Right lobe of liver (tissue), 6 donors: ENCODE results near the gene GNPTG. TPM values are rescaled to one million over a fixed set of nuclear protein-coding genes. Genes with fewer than 3 reads are reported as not detected.

Source experiments
- ATAC-seq, 4 donors: fragments of 200-7000 bp; cut with Tn5 transposase; one replicate each; pipeline ENCODE4 v1.9.1; 2020; ENCODE audit warnings: mild to moderate bottlenecking in 4 of 4, moderate library complexity in 4 of 4
- DNase-seq, 3 donors: peaks; one replicate each; pipeline ENCODE4 v3.0.0-alpha.2; 2020
- H3K27ac ChIP-seq, 3 donors: fragments of 200-600 bp; one replicate each; pipeline ENCODE4 v1.8.0; 2022
- H3K27me3 ChIP-seq, 2 donors: fragments of 200-600 bp; one replicate each; pipeline ENCODE4 v1.8.0; 2022
- H3K36me3 ChIP-seq, 4 donors: fragments of 200-600 bp; sonication (generic) in 1 of 4; one replicate each; pipeline versions ENCODE4 v1.5.1 to v1.8.0; 2017 to 2022; ENCODE audit warnings: control low read depth in 1 of 4
- H3K4me1 ChIP-seq, 4 donors: fragments of 200-600 bp; sonication (generic) in 1 of 4; one replicate each; pipeline versions ENCODE4 v1.5.1 to v1.8.0; 2017 to 2022; ENCODE audit warnings: control low read depth in 1 of 4
- H3K4me3 ChIP-seq, 3 donors: fragments of 200-600 bp; one replicate each; pipeline ENCODE4 v1.8.0; 2022
- H3K9me3 ChIP-seq, 4 donors: fragments of 200-600 bp; sonication (generic) in 1 of 4; one replicate each; pipeline versions ENCODE4 v1.5.1 to v1.8.0; 2017 to 2022; ENCODE audit warnings: control low read depth in 1 of 4
- CTCF ChIP-seq, 4 donors: fragments of 200-600 bp in 3 of 4; fragments of 450-650 bp in 1 of 4; IDR thresholded peaks; one replicate each; pipeline versions ENCODE4 v1.5.1 to v1.8.0; 2016 to 2022; ENCODE audit warnings: antibody characterized with exemption in 4 of 4, mild to moderate bottlenecking in 2 of 4
- POLR2A ChIP-seq: fragments of 450-650 bp; IDR thresholded peaks from one replicate; pipeline ENCODE4 v1.6.1; 2017; ENCODE audit warnings: antibody characterized with exemption, mild to moderate bottlenecking
- WGBS: methylation state at CpG from one replicate; pipeline ENCODE4 v1.1.6; 2018; ENCODE audit warnings: low coverage, low lambda C conversion rate; ENCODE audit not compliant: insufficient coverage; ENCODE audit errors: missing lambda C conversion rate; 5-methylcytosine and 5-hydroxymethylcytosine counted together
- intact Hi-C, 2 donors: fragments of 100-400 bp; cut with DNase I; formaldehyde crosslinking; loops; one replicate each; pipeline versions ENCODE4 v1.11.2 to v1.14.1; 2022
- total RNA-seq, 6 experiments: library from RNA; depleted of rRNA in 2 of 6; stranded (reverse); fragments of >200 nt in 2 of 6; fragmentation: NEBNext Ultra II Directional in 3 of 6; extraction: Animal tissue kit (Norgen Biotek cat#: 25700) in 3 of 6; gene quantifications; one replicate each; pipeline versions ENCODE4 v1.1.0 to v1.2.4, GENCODE V29; 2016 to 2023
- donor health status: DM: no; HTN: yes; CAD: no.
- donor health status: DM: no; HTN: no; CAD: no.
- donor health status: DM: no; HTN: no; CAD: no.
- donor health status: DM: no; HTN: yes; CAD: no.
- donor health status: DM: no; HTN: yes; CAD: no.

The GNPTG gene
- total RNA-seq, 6 experiments from 2014 or later = 44.3 to 72.8 (median 63.0) TPM

DNA sequence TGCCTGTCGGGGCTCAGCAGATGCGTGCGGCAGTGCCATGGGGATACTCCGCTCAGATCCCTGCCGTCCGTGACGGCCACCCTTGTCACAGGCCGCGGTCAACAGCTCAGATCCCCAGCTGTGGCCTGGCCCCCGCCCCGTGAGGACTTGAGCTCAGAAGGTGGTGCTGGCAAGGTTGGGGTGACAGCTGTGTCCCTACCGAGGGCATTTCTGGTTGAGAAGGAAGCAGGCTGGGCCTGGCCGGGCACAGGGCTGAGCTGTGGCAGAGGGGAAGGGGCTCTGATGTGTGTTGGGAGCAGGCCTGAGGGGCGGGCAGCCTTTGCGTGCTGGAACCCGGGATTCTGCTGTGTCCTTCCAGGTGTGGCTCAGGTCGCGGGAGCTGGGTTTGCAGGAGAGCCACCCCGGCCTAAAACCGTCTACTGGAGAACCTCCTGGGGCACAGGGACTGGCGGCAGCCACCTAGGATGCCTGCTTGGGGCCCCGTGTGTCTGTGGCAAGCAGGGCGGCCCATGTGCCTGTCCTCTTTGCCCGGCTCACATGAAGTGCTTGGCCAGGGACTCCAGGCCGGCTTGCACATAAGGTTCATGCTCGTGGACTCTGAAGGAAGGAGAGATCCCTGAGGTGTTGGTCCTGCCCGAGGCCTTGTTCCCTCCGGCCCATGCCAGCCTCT, 37.2 kb upstream of the GNPTG start:
- WGBS = 60% methylated on average over 1 of the region's 28 CpGs
- no peaks in the 10 kb centered on the region for H3K9me3 ChIP-seq
- ATAC-seq (no peak), DNase-seq (peak in 1 of 3 donors; percentile 44)
- no peaks in the 10 kb centered on the region for H3K27me3 ChIP-seq
- H3K36me3 ChIP-seq = peaks cover 0 to 62% (median 31%) of the 10 kb centered on the region in 4 donors
- H3K27ac ChIP-seq = no peak overlapping the region
- intact Hi-C loops = no loop called here
- H3K4me3 ChIP-seq = no peak overlapping the region
- TF ChIP-seq CTCF (IDR thresholded peaks at IDR 0.05) (no peak), POLR2A (no peak)
- peaks cover 0 to 24% (median 11%) of the 10 kb centered on the region in 4 donors for H3K4me1 ChIP-seq

DNA sequence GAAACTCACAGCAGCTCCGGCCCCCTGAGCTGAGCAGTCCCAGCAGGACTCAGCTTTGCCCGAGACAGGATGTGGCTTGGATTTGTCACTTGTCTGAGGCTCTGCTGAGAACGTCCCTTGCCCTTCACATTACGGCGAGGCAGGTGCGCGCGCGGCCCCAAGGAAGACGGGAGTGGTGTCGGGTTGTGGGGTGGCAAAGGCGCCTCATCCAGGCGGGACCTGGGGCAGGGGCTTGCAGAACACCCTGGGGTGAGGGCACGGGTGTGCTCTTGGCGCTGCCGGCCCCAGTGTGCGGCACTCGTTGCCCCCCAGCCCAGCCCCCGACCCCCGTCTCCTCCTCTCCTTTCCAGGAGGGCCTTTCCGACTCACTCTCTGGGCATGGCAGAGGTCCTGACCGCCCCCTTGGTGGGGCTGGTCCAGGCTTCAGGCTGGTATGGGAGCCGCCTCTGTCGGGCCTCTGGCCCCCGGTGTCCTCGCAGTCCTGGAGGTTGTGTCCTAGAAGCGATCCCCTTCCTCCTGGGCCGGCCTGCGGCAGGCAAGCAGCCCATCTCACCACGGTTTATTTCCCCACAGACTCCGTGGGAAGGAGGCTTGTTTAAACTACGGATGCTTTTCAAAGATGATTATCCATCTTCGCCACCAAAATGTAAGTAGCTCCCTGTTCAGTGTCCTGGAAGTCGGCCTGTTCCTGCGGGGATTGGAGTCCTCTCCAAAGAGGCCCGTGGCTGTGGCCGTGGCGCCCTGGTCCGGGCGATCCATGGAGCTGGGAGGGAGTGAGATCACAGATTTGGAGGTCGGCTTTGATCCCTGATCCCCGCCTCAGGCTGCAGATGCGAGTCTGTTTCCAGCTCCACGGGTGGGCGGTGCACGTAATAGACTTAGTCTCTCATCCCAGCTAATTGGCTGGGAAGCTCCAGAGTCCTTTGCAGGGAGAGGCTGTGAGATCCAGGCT, 36.4 kb upstream of the GNPTG start:
- 0% methylated on average over 1 of the region's 46 CpGs for WGBS
- H3K27ac ChIP-seq = no peak overlapping the region
- TF ChIP-seq POLR2A (no peak), CTCF (IDR thresholded peaks at IDR 0.05) (no peak)
- intact Hi-C loops = no loop called here
- ATAC-seq = no peak
- no peak overlapping the region for H3K4me3 ChIP-seq
- H3K36me3 ChIP-seq = peaks cover 0 to 70% (median 36%) of the 10 kb centered on the region in 4 donors
- DNase-seq = no peak
- H3K4me1 ChIP-seq = peaks cover 0 to 23% (median 11%) of the 10 kb centered on the region in 4 donors
- no peaks in the 10 kb centered on the region for H3K9me3 ChIP-seq
- H3K27me3 ChIP-seq = no peaks in the 10 kb centered on the region

- peaks cover 0 to 16% (median 8%) of the 10 kb centered on the region in 4 donors for H3K4me1 ChIP-seq
- no peak overlapping the region for H3K27ac ChIP-seq
- intact Hi-C loops = no loop called here
- no peaks in the 10 kb centered on the region for H3K9me3 ChIP-seq
- TF ChIP-seq POLR2A (no peak), CTCF (IDR thresholded peaks at IDR 0.05) (no peak)
- ATAC-seq (no peak), DNase-seq (no peak)
- no peaks in the 10 kb centered on the region for H3K27me3 ChIP-seq
- H3K36me3 ChIP-seq = peaks cover 0 to 77% (median 39%) of the 10 kb centered on the region in 4 donors
- no CpG with 5 or more reads among the region's 14 CpGs for WGBS
- H3K4me3 ChIP-seq = no peak overlapping the region
Observed at GRCh38 chr16:1316033-1316405, 35.7 kb upstream of the GNPTG start.

DNA sequence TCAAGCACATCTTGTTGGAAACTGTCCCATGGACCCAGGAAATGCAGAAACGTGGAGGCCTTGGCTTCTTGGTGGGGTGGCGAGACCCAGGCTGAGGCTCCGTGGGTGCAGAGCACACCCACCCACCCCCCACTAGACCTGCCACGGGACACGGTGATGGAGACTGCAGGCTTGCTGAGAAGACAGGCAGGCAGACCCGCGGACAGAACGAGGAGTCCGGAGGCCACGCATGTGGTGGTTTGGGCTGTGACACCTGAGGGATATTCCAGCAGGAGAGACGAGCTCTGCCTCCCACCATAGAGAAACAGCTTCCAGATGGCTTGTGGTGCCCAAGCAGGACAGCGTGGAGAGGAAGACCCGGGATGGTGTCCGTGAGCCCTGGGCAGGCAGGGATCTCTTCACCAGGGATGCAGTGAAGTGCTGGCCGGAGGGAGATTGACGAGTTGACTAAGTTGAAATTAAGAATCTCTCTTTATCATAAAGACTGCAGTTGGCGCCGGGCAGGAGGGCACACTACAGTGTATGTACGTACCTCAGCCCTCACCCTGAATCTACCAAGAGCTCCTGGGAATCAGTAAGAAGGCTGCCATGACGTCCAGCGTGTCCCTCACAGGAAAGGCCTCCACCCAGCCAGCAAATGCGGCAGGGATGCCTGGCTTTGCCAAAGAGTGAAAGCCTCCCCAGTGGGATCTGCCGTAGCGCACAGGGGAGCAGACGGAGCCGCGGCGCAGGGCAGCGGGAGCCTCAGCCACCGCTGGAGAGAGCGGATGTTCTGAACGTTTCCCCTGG, 34.1 kb upstream of the GNPTG start:
- ATAC-seq = no peak
- TF ChIP-seq POLR2A = no peak
- TF ChIP-seq CTCF (IDR thresholded peaks at IDR 0.05) = no peak
- H3K27ac ChIP-seq = no peak overlapping the region
- DNase-seq = no peak
- 93% methylated on average over 17 of the region's 32 CpGs for WGBS
- H3K9me3 ChIP-seq = no peaks in the 10 kb centered on the region
- H3K27me3 ChIP-seq = no peaks in the 10 kb centered on the region
- intact Hi-C loops = no loop called here
- H3K4me3 ChIP-seq = no peak overlapping the region
- peaks cover 0 to 84% (median 40%) of the 10 kb centered on the region in 4 donors for H3K36me3 ChIP-seq
- H3K4me1 ChIP-seq = no peaks in the 10 kb centered on the region
